Measurements from ENCODE around the gene COA3.

- TF ChIP-seq, protein P1, sequence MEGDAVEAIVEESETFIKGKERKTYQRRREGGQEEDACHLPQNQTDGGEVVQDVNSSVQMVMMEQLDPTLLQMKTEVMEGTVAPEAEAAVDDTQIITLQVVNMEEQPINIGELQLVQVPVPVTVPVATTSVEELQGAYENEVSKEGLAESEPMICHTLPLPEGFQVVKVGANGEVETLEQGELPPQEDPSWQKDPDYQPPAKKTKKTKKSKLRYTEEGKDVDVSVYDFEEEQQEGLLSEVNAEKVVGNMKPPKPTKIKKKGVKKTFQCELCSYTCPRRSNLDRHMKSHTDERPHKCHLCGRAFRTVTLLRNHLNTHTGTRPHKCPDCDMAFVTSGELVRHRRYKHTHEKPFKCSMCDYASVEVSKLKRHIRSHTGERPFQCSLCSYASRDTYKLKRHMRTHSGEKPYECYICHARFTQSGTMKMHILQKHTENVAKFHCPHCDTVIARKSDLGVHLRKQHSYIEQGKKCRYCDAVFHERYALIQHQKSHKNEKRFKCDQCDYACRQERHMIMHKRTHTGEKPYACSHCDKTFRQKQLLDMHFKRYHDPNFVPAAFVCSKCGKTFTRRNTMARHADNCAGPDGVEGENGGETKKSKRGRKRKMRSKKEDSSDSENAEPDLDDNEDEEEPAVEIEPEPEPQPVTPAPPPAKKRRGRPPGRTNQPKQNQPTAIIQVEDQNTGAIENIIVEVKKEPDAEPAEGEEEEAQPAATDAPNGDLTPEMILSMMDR (IDR thresholded peaks at IDR 0.05) = no peak
- TF ChIP-seq POLR2A (IDR thresholded peaks at IDR 0.05) = no peak
Observed at GRCh38 chr17:42783062-42783790, 15.3 kb downstream of the COA3 start.

Data from body of pancreas (tissue), 4 donors.